KMS-11 (cell line): ENCODE data around the gene TSPAN10.

ENCODE experiments used
- H2AFZ ChIP-seq: fragments of 200-600 bp; sonication (generic); 2 replicates; pipeline ENCODE4 v1.6.1; 2016; ENCODE audit warnings: antibody characterized with exemption, mixed run types, low read depth
- H3K27ac ChIP-seq: fragments of 200-600 bp; sonication (generic); 2 replicates; pipeline ENCODE4 v1.6.1; 2016; ENCODE audit warnings: mild to moderate bottlenecking, mixed run types
- H3K27me3 ChIP-seq: fragments of 200-600 bp; sonication (generic); 2 replicates; pipeline ENCODE4 v1.6.1; 2017; ENCODE audit warnings: mild to moderate bottlenecking, low read depth, mixed run types, moderate library complexity; ENCODE audit not compliant: insufficient read depth
- H3K36me3 ChIP-seq: fragments of 200-600 bp; sonication (generic); 2 replicates; pipeline ENCODE4 v1.6.1; 2017; ENCODE audit warnings: mild to moderate bottlenecking, mixed run types; ENCODE audit not compliant: insufficient read depth
- H3K4me1 ChIP-seq: fragments of 200-600 bp; sonication (generic); 2 replicates; pipeline ENCODE4 v1.6.1; 2016; ENCODE audit warnings: mild to moderate bottlenecking, low read depth, mixed run types; ENCODE audit not compliant: poor library complexity, severe bottlenecking
- H3K4me2 ChIP-seq: fragments of 200-600 bp; sonication (generic); 2 replicates; pipeline ENCODE4 v1.7.0; 2016; ENCODE audit warnings: mild to moderate bottlenecking, mixed run types
- H3K4me3 ChIP-seq: fragments of 200-600 bp; sonication (generic); IDR thresholded peaks from 2 replicates; pipeline ENCODE4 v1.6.1; 2017; ENCODE audit warnings: low read depth, low read length, mixed read lengths; ENCODE audit not compliant: insufficient read depth
- H3K79me2 ChIP-seq: fragments of 200-600 bp; sonication (generic); 2 replicates; pipeline ENCODE4 v1.6.1; 2016; ENCODE audit warnings: low read depth, mixed run types; ENCODE audit not compliant: insufficient read depth
- H3K9ac ChIP-seq: fragments of 200-600 bp; sonication (generic); 2 replicates; pipeline ENCODE4 v1.6.1; 2016; ENCODE audit warnings: mild to moderate bottlenecking, mixed run types
- H4K20me1 ChIP-seq: fragments of 200-600 bp; sonication (generic); 2 replicates; pipeline ENCODE4 v1.6.1; 2016; ENCODE audit warnings: mild to moderate bottlenecking, mixed run types; ENCODE audit not compliant: insufficient read depth
- CTCF ChIP-seq: fragments of 200-600 bp; sonication (generic); conservative IDR thresholded peaks from 2 replicates; pipeline ENCODE4 v1.6.1; 2017; ENCODE audit warnings: low read depth, mild to moderate bottlenecking, antibody characterized with exemption, low read length, moderate library complexity, mixed read lengths

The TSPAN10 gene

GRCh38 chr17:81648013-81648706, 11.2 kb downstream of the TSPAN10 start:
- Histone ChIP-seq H3K36me3 (no peaks in the 10 kb centered on the region), H3K79me2 (no peaks in the 10 kb centered on the region), H3K4me3 (no peak overlapping the region), H2AFZ (no peak overlapping the region), H4K20me1 (no peaks in the 10 kb centered on the region), H3K4me2 (no peak overlapping the region), H3K4me1 (no peaks in the 10 kb centered on the region), H3K27ac (no peak overlapping the region), H3K27me3 (no peaks in the 10 kb centered on the region), H3K9ac (no peak overlapping the region)
- no peak for TF ChIP-seq CTCF

GRCh38 chr17:81648707-81649085, 11.7 kb downstream of the TSPAN10 start:
- no peaks in the 10 kb centered on the region for H3K79me2 ChIP-seq
- H3K4me3 ChIP-seq, result no peak overlapping the region
- no peaks in the 10 kb centered on the region for H3K36me3 ChIP-seq
- no peak overlapping the region for H3K27ac ChIP-seq
- H3K27me3 ChIP-seq, result no peaks in the 10 kb centered on the region
- H3K9ac ChIP-seq, result no peak overlapping the region
- H4K20me1 ChIP-seq, result no peaks in the 10 kb centered on the region
- H3K4me1 ChIP-seq, result no peaks in the 10 kb centered on the region
- H2AFZ ChIP-seq, result no peak overlapping the region
- H3K4me2 ChIP-seq, result no peak overlapping the region
- TF ChIP-seq CTCF, result no peak

GRCh38 chr17:81650951-81651350, 14.0 kb downstream of the TSPAN10 start:
- no peaks in the 10 kb centered on the region for H3K36me3 ChIP-seq
- no peaks in the 10 kb centered on the region for H4K20me1 ChIP-seq
- TF ChIP-seq CTCF, result no peak
- H3K4me3 ChIP-seq, result no peak overlapping the region
- H3K4me2 ChIP-seq, result no peak overlapping the region
- no peaks in the 10 kb centered on the region for H3K79me2 ChIP-seq
- H3K9ac ChIP-seq, result no peak overlapping the region
- no peak overlapping the region for H3K27ac ChIP-seq
- no peaks in the 10 kb centered on the region for H3K27me3 ChIP-seq
- H2AFZ ChIP-seq, result no peak overlapping the region
- H3K4me1 ChIP-seq, result peaks cover 9% of the 10 kb centered on the region

- Histone ChIP-seq H3K4me1 (peaks cover 13% of the 10 kb centered on the region), H4K20me1 (no peaks in the 10 kb centered on the region), H3K27me3 (no peaks in the 10 kb centered on the region), H3K4me2 (no peak overlapping the region), H3K4me3 (no peak overlapping the region), H2AFZ (no peak overlapping the region), H3K27ac (no peak overlapping the region), H3K36me3 (no peaks in the 10 kb centered on the region), H3K79me2 (no peaks in the 10 kb centered on the region), H3K9ac (no peak overlapping the region)
- no peak for TF ChIP-seq CTCF
Observed at GRCh38 chr17:81651692-81652091, 14.7 kb downstream of the TSPAN10 start.
